ENCODE data around the gene FBXL15. TPM values are rescaled to one million over a fixed set of nuclear protein-coding genes. Genes with fewer than 3 reads are reported as not detected.

Gene FBXL15
- total and polyA plus RNA-seq, 9 of the 15 experiments (the other 6 are each of a cell fraction or from before 2014, with no cell fraction given), result 0.08 to 25.9 (median 3.5) TPM

- no peak for TF ChIP-seq CUX1 (CRISPR knock-in tag; IDR thresholded peaks at IDR 0.05)
- no peak for TF ChIP-seq IRF9 (tag; IDR thresholded peaks at IDR 0.05)
- no peak for TF ChIP-seq ZNF561 (CRISPR knock-in tag; conservative IDR thresholded peaks at IDR 0.05)
- no peak for TF ChIP-seq TARDBP (IDR thresholded peaks at IDR 0.05)
- peak; percentile 31 for TF ChIP-seq SUPT5H (IDR thresholded peaks at IDR 0.05)
- TF ChIP-seq NR0B1 (IDR thresholded peaks at IDR 0.05; ENCODE audit: partially characterized antibody), result no peak
- TF ChIP-seq ZNF586 (CRISPR knock-in tag; conservative IDR thresholded peaks at IDR 0.05), result no peak
- no peak for TF ChIP-seq KAT7 (CRISPR knock-in tag; IDR thresholded peaks at IDR 0.05; ENCODE audit: borderline replicate concordance)
- peak; percentile 64 for TF ChIP-seq ELF1 (tag; IDR thresholded peaks at IDR 0.05)
- TF ChIP-seq KLF16 (IDR thresholded peaks at IDR 0.05), result no peak
- TF ChIP-seq E4F1 (CRISPR knock-in tag; IDR thresholded peaks at IDR 0.05; ENCODE audit: borderline replicate concordance), result no peak
- TF ChIP-seq NFIC (IDR thresholded peaks at IDR 0.05), result no peak; the same call in 1 of the 2 replicates
- no peak for TF ChIP-seq KDM1A (IDR thresholded peaks at IDR 0.05)
- TF ChIP-seq ZNF449 (CRISPR knock-in tag; IDR thresholded peaks at IDR 0.05), result no peak
- TF ChIP-seq TAL1 (IDR thresholded peaks at IDR 0.05), result no peak
- no peak for TF ChIP-seq HNRNPLL (IDR thresholded peaks at IDR 0.05; ENCODE audit: low read depth, low read length, poor library complexity, severe bottlenecking)
- no peak for TF ChIP-seq ZNF146 (CRISPR knock-in tag; IDR thresholded peaks at IDR 0.05; ENCODE audit: unreplicated experiment)
Observed at GRCh38 chr10:102420714-102421506, at the start of gene FBXL15 (continued).
